Measurements from ENCODE around the gene VSIG10. TPM values are rescaled to one million over a fixed set of nuclear protein-coding genes. Genes with fewer than 3 reads are reported as not detected.

VSIG10 gene
- total and polyA plus RNA-seq, 2 of the 13 experiments (the other 11 are each of a cell fraction or from before 2014, with no cell fraction given): 25.6 to 42.5 TPM

- no peak; the same call in 1 of the 2 replicates for TF ChIP-seq ZBTB26 (CRISPR knock-in tag; IDR thresholded peaks at IDR 0.05; ENCODE audit: borderline replicate concordance)
- TF ChIP-seq ZNF878 (CRISPR knock-in tag; IDR thresholded peaks at IDR 0.05): no peak
- no peak for TF ChIP-seq ZNF44 (CRISPR knock-in tag; IDR thresholded peaks at IDR 0.05)
- peak; percentile 37; the same call in 1 of the 2 replicates for TF ChIP-seq KLF12 (CRISPR knock-in tag; IDR thresholded peaks at IDR 0.05; ENCODE audit: borderline replicate concordance)
- TF ChIP-seq MEF2D (CRISPR knock-in tag; IDR thresholded peaks at IDR 0.05): no peak; the same call in 1 of the 2 replicates
- no peak for TF ChIP-seq IKZF1 (IDR thresholded peaks at IDR 0.05)
- TF ChIP-seq ZNF775 (CRISPR knock-in tag; IDR thresholded peaks at IDR 0.05; ENCODE audit: borderline replicate concordance): no peak
- peak; percentile 79; the same call in 1 of the 2 replicates for TF ChIP-seq ZNF557 (CRISPR knock-in tag; IDR thresholded peaks at IDR 0.05)
- TF ChIP-seq U2AF1 (optimal IDR thresholded peaks at IDR 0.05; ENCODE audit: low read depth, low read length): no peak
- peak; percentile 79 for TF ChIP-seq ZNF891 (CRISPR knock-in tag; IDR thresholded peaks at IDR 0.05)
- TF ChIP-seq, protein P1, sequence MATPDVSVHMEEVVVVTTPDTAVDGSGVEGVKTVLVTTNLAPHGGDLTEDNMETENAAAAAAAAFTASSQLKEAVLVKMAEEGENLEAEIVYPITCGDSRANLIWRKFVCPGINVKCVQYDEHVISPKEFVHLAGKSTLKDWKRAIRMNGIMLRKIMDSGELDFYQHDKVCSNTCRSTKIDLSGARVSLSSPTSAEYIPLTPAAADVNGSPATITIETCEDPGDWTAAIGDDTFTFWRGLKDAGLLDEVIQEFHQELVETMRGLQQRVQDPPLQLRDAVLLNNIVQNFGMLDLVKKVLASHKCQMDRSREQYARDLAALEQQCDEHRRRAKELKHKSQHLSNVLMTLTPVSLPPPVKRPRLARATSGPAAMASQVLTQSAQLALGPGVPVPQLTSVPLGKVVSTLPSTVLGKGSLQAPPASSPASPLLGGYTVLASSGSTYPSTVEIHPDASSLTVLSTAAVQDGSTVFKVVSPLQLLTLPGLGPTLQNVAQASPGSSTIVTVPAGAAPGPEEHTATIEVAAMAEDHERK (CRISPR knock-in tag; IDR thresholded peaks at IDR 0.05; ENCODE audit: low read depth): no peak
- TF ChIP-seq ELK4 (CRISPR knock-in tag; IDR thresholded peaks at IDR 0.05; ENCODE audit: borderline replicate concordance): no peak; the same call in 1 of the 2 replicates
- TF ChIP-seq ADNP (CRISPR knock-in tag; IDR thresholded peaks at IDR 0.05): no peak
- TF ChIP-seq ELF3 (CRISPR knock-in tag; IDR thresholded peaks at IDR 0.05): peak; percentile 87
- no peak for TF ChIP-seq ZNF740 (CRISPR knock-in tag; IDR thresholded peaks at IDR 0.05)
- peak; percentile 72 for TF ChIP-seq ATF2 (CRISPR knock-in tag; IDR thresholded peaks at IDR 0.05)
- TF ChIP-seq ZSCAN21 (CRISPR knock-in tag; IDR thresholded peaks at IDR 0.05; ENCODE audit: borderline replicate concordance): peak; percentile 63; the same call in 1 of the 2 replicates
- no peak for TF ChIP-seq CEBPG (CRISPR knock-in tag; IDR thresholded peaks at IDR 0.05)
- TF ChIP-seq, protein P2, sequence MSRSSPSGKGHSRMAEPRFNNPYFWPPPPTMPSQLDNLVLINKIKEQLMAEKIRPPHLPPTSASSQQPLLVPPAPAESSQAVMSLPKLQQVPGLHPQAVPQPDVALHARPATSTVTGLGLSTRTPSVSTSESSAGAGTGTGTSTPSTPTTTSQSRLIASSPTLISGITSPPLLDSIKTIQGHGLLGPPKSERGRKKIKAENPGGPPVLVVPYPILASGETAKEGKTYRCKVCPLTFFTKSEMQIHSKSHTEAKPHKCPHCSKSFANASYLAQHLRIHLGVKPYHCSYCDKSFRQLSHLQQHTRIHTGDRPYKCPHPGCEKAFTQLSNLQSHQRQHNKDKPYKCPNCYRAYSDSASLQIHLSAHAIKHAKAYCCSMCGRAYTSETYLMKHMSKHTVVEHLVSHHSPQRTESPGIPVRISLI (CRISPR knock-in tag; IDR thresholded peaks at IDR 0.05; ENCODE audit: borderline replicate concordance): no peak
These were observed 87.2 kb downstream of the VSIG10 start, which contains the start of gene RFC5 (continued) for GRCh38 chr12:118016424-118017264.
